Measurements from ENCODE around the gene EEF1A1.

DNA sequence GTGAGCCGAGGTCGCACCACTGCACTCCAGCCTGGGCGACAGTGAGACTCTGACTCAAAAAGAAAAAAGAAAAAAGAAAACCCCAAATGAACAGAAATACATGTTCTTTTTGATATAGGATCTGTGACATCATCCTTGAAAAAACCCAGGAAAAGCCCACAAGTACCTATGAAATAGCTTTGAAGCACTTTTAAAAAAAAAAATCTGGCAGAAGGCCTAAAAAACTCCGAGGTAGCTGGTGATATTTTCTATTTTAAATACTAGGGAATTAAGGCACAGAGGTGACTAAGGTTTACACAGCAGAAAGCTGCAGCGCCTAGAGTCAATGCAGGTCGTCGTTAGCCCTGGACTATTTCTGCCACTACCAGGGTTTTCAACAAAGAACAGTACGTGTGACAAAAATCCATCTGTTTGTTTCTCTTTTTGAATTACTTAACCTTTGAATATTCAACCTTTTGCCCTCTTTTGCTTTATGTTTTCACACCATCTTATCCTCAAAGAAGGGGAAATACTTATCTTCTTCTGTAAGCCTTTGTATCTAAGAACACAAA lies 39.4 kb upstream of the EEF1A1 start:
- TF ChIP-seq, protein P1, sequence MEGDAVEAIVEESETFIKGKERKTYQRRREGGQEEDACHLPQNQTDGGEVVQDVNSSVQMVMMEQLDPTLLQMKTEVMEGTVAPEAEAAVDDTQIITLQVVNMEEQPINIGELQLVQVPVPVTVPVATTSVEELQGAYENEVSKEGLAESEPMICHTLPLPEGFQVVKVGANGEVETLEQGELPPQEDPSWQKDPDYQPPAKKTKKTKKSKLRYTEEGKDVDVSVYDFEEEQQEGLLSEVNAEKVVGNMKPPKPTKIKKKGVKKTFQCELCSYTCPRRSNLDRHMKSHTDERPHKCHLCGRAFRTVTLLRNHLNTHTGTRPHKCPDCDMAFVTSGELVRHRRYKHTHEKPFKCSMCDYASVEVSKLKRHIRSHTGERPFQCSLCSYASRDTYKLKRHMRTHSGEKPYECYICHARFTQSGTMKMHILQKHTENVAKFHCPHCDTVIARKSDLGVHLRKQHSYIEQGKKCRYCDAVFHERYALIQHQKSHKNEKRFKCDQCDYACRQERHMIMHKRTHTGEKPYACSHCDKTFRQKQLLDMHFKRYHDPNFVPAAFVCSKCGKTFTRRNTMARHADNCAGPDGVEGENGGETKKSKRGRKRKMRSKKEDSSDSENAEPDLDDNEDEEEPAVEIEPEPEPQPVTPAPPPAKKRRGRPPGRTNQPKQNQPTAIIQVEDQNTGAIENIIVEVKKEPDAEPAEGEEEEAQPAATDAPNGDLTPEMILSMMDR (IDR thresholded peaks at IDR 0.05): no peak
- TF ChIP-seq POLR2A (IDR thresholded peaks at IDR 0.05) (no peak), EP300 (IDR thresholded peaks at IDR 0.05) (no peak)
